ENCODE measurements around the gene RAB39B. TPM values are rescaled to one million over a fixed set of nuclear protein-coding genes. Genes with fewer than 3 reads are reported as not detected.
"Not testable (repeated sequence)": the region's sequence is repeated elsewhere in the genome, so short reads cannot be mapped to it uniquely, and the experiment has no call there.

The RAB39B gene
- total RNA-seq, 2 donors from 2014 or later, result 7.5 to 8.3 TPM

DNA sequence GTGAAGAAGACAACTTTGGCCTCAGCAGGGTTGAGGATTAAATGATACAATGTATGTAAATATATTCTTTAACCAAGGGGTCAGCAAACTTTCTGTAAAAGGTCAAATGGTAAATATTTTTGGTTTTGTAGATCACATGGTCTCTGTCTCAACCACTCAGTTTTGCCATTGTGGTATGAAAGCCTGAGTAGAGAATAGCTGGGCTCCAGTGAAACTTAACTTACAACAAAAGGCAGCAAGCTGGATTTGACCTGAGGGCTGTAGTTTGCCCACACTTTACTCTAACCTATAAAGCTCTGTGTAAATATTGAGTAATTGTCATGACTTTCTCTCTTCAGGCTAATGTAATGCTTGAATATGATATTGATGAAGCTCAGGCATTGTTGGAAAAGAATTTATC lies 28.4 kb downstream of the RAB39B start:
- H3K27ac Mint-ChIP-seq, result no peak overlapping the region

DNA sequence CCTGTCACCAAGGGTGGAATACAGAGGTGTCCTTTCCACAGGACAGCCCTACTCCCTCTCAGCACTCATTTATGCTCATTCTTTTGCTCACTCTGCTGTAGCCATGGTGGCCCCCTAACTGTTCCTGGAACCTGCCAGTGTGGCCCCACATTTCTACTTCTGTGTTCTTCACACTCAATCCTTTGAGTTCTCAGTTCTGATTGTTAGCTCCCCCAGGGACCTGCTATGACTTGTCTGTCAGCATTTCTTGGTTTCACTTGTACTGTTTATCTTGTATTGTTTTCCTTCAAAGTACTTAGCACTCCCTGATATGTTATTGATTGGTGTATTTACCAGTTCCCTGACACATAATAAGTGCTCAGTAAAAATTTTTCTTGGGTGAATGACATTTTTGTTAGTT lies 33.1 kb downstream of the RAB39B start:
- Mint-ChIP-seq H3K9me3 (no peaks in the 10 kb centered on the region), H3K4me3 (no peak overlapping the region), H3K4me1 (ENCODE audit: low read depth in 2 of 2) (peaks cover 0 to 2% of the 10 kb centered on the region in 2 donors), H3K27me3 (no peaks in the 10 kb centered on the region), H3K36me3 (peaks cover 19% of the 10 kb centered on the region), H3K27ac (no peak overlapping the region)
- ATAC-seq, result no peak
- no peak for DNase-seq (ENCODE audit: low spot score)

More for the DNA sequence above, 28.4 kb downstream of the RAB39B start:
- DNase-seq (ENCODE audit: low spot score) (no peak), ATAC-seq (no peak)
- Mint-ChIP-seq H3K36me3 (peaks cover 22% of the 10 kb centered on the region), H3K27me3 (no peaks in the 10 kb centered on the region), H3K4me3 (no peak overlapping the region), H3K9me3 (no peaks in the 10 kb centered on the region), H3K4me1 (ENCODE audit: low read depth in 2 of 2) (peaks cover 2 to 9% of the 10 kb centered on the region in 2 donors)

DNA sequence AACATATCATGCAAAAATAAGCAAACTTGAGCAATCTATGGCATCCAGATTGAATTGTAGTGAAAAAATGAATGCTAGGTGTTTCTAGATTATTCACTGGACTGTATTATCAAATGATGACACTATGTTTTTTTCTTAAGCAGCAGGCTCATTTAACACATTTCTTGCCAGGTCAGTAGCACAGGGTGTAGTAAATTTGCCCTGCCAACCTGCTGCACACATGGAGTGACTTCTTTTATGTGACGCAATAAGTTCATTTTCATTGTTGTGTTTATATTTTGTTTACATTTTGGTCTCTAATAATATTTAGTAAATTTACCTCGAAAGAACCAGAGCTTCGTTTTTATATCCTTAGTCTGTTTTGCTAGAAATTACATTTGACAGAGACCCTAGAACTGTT lies 38.5 kb downstream of the RAB39B start:
- no peak overlapping the region for H3K4me3 Mint-ChIP-seq
- no peak overlapping the region for H3K27ac Mint-ChIP-seq
- H3K4me1 Mint-ChIP-seq (ENCODE audit: low read depth in 2 of 2), result peaks cover 0 to 5% of the 10 kb centered on the region in 2 donors
- ATAC-seq (no peak), DNase-seq (ENCODE audit: low spot score) (no peak)
- no peaks in the 10 kb centered on the region for H3K9me3 Mint-ChIP-seq
- H3K36me3 Mint-ChIP-seq, result peaks cover 22% of the 10 kb centered on the region
- H3K27me3 Mint-ChIP-seq, result no peaks in the 10 kb centered on the region

DNA sequence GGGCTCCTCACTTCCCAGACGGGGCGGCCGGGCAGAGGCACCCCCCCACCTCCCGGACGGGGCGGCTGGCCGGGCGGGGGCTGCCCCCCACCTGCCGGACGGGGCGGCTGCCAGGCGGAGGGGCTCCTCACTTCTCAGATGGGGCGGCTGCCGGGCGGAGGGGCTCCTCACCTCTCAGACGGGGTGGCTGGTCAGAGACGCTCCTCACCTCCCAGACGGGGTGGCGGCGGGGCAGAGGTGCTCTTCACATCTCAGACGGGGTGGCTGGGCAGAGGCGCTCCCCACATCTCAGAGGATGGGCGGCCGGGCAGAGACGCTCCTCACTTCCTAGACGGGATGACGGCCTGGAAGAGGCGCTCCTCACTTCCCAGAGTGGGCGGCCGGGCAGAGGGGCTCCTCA lies 40.5 kb downstream of the RAB39B start:
- H3K36me3 Mint-ChIP-seq, result peaks cover 15% of the 10 kb centered on the region
- H3K27me3 Mint-ChIP-seq; DNase-seq (ENCODE audit: low spot score); H3K4me3 Mint-ChIP-seq; H3K27ac Mint-ChIP-seq; H3K9me3 Mint-ChIP-seq; H3K4me1 Mint-ChIP-seq (ENCODE audit: low read depth in 2 of 2); ATAC-seq: not testable (repeated sequence)

DNA sequence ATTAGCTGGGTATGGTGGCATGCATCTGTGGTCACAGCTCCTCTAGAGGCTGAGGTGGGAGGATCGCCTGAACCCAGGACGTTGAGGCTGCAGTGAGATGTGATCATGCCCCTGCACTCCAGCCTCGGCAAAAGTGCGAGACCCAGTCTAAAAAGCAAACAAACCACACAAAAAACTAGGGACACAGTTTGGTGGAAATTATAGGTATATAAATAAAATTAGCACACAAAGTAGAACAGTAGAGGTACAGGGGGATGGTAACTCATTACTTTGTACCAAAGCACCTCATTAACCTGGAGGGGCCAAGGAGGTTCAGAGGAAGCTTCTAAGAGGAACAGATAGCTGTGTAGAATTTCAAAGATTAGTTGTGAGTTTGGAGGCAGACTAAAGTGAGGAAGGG lies 42.9 kb downstream of the RAB39B start:
- H3K27me3 Mint-ChIP-seq, result no peaks in the 10 kb centered on the region
- no peak for DNase-seq (ENCODE audit: low spot score)
- no peak overlapping the region for H3K4me3 Mint-ChIP-seq
- H3K9me3 Mint-ChIP-seq, result no peaks in the 10 kb centered on the region
- no peak for ATAC-seq
- H3K4me1 Mint-ChIP-seq (ENCODE audit: low read depth in 2 of 2), result peaks cover 15 to 21% of the 10 kb centered on the region in 2 donors
- H3K36me3 Mint-ChIP-seq, result peaks cover 15% of the 10 kb centered on the region
- H3K27ac Mint-ChIP-seq, result no peak overlapping the region

DNA sequence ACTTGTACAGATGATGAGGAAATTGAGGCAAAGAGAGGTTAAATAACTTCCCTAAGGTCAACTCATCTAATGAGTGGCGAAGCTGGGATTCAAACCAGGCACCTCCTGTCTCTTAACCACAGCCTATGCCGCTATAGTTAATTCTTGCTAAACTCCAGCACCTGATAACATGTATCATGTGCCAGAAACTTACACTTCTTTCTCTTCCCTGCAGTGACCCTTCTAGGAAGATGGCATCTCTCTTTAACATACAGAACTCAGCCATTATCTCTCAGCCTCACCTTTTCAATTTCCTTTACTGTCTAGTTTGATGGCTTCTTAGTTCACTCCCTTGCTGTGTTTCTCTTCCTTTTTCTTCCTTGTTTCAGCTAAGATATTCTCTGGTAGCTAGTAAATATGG lies 45.5 kb downstream of the RAB39B start:
- peak overlapping the region; percentile 98 for H3K4me3 Mint-ChIP-seq
- no peaks in the 10 kb centered on the region for H3K9me3 Mint-ChIP-seq
- H3K27me3 Mint-ChIP-seq, result no peaks in the 10 kb centered on the region
- ATAC-seq (no peak), DNase-seq (ENCODE audit: low spot score) (no peak)
- H3K4me1 Mint-ChIP-seq (ENCODE audit: low read depth in 2 of 2), result peaks cover 19 to 21% of the 10 kb centered on the region in 2 donors
- peaks cover 10% of the 10 kb centered on the region for H3K36me3 Mint-ChIP-seq
- H3K27ac Mint-ChIP-seq, result no peak overlapping the region

DNA sequence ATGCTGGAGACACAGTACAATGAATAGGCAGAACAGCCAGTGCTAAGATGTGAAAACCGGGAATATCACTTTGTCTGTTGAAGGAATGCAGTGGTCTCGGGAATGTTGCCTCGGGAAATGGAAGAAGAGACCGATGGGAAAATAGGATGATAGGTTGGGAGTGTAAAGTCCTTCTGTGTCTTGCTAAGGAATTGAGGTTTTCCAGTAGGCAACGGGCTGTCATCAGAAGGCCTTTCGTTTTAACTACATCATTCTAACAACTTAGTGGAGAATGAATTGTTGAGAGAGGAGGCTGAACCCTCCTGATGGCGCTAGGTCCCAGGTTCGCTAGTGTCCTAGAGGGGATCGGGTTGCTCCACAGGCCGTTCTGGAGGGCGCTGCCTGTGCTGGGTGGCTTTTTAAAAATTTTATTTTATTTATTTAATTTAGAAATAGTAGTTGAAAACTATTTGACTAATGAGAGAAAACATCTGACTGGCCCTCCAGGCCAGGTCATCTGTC lies 47.3 kb downstream of the RAB39B start:
- Mint-ChIP-seq H3K4me1 (ENCODE audit: low read depth in 2 of 2) (peaks cover 19 to 21% of the 10 kb centered on the region in 2 donors), H3K36me3 (peaks cover 7% of the 10 kb centered on the region), H3K9me3 (no peaks in the 10 kb centered on the region), H3K27me3 (peaks cover 0 to 6% of the 10 kb centered on the region in 2 donors), H3K27ac (peak overlapping the region; percentile 85 to 92), H3K4me3 (peak overlapping the region; percentile 98)
- ATAC-seq, result no peak
- DNase-seq (ENCODE audit: low spot score), result no peak

DNA sequence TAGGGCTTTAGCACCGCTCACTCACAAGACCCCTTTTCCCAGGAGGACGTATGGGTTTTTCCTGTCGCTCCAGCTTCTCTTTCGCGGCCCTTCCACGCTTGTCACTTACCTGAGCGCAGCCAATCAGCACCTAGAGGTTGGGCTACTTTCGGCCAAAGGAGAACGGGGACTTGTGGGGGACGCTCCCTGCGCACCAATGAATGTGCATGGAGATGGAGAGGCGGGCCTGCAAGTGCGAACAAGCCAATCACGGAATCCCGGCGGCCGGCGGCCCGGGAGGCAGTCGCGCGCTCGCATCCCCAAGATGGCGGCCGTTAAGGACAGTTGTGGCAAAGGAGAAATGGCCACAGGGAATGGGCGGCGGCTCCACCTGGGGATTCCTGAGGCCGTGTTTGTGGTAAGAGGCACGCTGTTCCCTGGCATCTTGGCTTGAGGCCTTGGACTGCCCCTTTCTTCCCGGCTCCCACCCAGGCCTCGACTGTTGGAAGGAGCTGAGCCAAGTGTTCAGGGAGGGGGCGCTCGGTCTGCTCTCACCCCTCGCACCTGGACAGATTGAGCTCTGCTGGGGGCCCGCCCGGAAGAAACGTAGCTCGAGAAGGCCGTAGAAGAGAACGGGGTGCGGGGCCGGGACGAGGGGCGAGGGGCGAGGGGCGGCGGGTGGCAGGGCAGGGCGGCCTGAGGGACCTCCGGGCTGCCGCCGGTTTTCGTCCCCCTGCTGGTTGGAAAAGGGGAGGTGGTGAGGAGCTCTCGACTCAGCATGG lies 47.9 kb downstream of the RAB39B start, which contains the start of gene VBP1:
VBP1 (plus strand) TSS at position 282 of the 761 bp plus-strand sequence; CDS start at position 305, 23 bp downstream.
- Mint-ChIP-seq H3K4me3 (peak within 1 kb of the TSS; percentile 98), H3K27me3 (peaks cover 0 to 6% of the 10 kb centered on the region in 2 donors), H3K27ac (peak within 1 kb of the TSS; percentile 85 to 92), H3K9me3 (no peaks in the 10 kb centered on the region), H3K36me3 (peaks cover under 1% of the 10 kb centered on the region), H3K4me1 (ENCODE audit: low read depth in 2 of 2) (peaks cover 19 to 21% of the 10 kb centered on the region in 2 donors)
- peak; percentile 99 to 100 for ATAC-seq
- peak; percentile 92 for DNase-seq (ENCODE audit: low spot score)

DNA sequence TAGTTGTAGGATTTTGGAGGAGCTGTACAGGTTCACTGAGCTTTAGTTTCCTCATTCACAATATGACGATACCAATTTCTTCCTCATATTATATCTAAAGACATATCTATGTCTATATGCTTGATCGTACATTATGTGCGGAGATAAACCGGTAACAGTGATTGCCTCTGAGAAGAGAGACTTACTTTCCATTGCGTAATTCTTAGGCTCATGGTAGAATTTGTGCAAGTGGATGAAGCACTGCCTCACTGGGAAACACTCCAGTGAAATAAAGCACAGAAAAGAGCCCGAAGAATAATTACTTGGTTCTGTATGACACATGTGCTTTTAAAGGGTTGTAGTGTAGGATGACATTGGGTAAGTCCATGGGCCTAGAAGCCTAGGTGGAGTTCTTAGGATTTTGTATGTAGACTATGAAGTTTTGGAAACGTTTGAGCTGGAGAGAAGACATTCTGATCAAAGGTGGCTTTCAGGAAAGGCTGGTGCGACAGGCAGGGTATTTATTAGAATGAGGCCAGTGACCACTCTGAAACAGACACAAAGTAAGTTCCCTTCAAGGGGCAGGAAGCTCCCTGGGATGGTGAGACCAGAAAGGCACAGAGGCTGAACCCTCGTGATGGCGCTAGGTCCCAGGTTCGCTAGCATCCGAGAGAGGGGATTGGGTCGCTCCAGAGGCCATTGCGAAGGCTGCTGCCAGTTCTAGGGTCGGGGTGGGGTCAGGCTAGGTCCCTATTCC lies 48.7 kb downstream of the RAB39B start:
- ATAC-seq (peak in 1 of 2 donors; percentile 40), DNase-seq (ENCODE audit: low spot score) (no peak)
- Mint-ChIP-seq H3K36me3 (no peaks in the 10 kb centered on the region), H3K9me3 (no peaks in the 10 kb centered on the region), H3K4me1 (ENCODE audit: low read depth in 2 of 2) (peaks cover 19 to 21% of the 10 kb centered on the region in 2 donors), H3K27me3 (peaks cover 0 to 6% of the 10 kb centered on the region in 2 donors), H3K27ac (peak overlapping the region; percentile 85 to 92), H3K4me3 (peak overlapping the region; percentile 98)

DNA sequence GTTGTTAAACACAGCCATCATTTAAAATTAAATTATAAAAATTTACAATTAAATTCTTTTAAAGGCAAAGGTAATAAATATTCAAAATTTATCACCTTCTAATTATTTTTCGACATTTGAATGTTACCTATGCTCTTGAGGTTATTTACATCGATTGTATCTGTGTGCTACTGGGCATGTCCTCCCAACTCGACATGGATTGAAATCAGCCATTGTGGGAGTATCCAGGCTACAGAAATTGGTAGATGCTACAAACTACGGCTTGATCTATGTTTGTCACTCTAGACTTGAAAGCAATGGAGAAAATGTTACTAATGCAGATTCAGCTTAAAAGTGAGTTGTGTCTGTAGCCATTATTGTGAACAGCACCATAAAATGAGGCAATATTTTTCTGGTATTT lies 50.6 kb downstream of the RAB39B start:
- Mint-ChIP-seq H3K27me3 (peaks cover 6 to 8% of the 10 kb centered on the region in 2 donors), H3K36me3 (no peaks in the 10 kb centered on the region), H3K4me1 (ENCODE audit: low read depth in 2 of 2) (peaks cover 16 to 18% of the 10 kb centered on the region in 2 donors), H3K27ac (no peak overlapping the region), H3K4me3 (no peak overlapping the region), H3K9me3 (no peaks in the 10 kb centered on the region)
- no peak for ATAC-seq
- no peak for DNase-seq (ENCODE audit: low spot score)

DNA sequence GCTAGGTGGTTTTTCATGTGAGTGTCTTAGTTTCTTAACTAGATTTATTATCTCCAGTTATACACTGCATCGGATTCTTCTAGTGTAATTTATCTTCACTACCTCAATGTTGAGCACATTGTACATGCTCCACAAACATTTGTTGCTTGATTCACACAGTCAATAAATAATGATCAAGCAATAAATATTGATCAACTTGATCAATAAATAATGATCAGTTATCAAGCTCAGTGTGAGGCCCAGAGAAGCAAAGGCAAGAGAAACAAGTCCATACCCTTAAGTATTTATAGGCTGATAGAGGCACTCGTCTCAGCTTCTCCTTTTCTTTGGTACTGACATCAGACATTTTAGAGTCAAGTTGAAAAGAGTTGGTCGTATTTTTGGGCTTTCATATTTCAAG lies 53.1 kb downstream of the RAB39B start:
- Mint-ChIP-seq H3K4me3 (no peak overlapping the region), H3K9me3 (no peaks in the 10 kb centered on the region), H3K27me3 (peaks cover 6 to 11% of the 10 kb centered on the region in 2 donors), H3K27ac (no peak overlapping the region), H3K4me1 (ENCODE audit: low read depth in 2 of 2) (peaks cover 3 to 4% of the 10 kb centered on the region in 2 donors), H3K36me3 (no peaks in the 10 kb centered on the region)
- ATAC-seq (no peak), DNase-seq (ENCODE audit: low spot score) (no peak)

All from natural killer cell treated with Interleukin-12 subunit alpha and Interleukin-12 subunit beta and Interleukin-15 and Interleukin-18, amount 100 ng/mL, for 72 hours (primary cell).